Fibroblast of pulmonary artery (primary cell): ENCODE data around the gene ADRA1B.
"Not testable (repeated sequence)": the region's sequence is repeated elsewhere in the genome, so short reads cannot be mapped to it uniquely, and the experiment has no call there.

Experiments used
- DNase-seq: peaks from one replicate; pipeline ENCODE4 v3.0.0-alpha.2; 2010; ENCODE audit warnings: low read depth
- H3K4me3 ChIP-seq: replicated peaks from 2 replicates; pipeline ENCODE4 v1.5.1; 2011; ENCODE audit warnings: low read depth, mild to moderate bottlenecking, control low read depth, low read length, moderate library complexity
- CTCF ChIP-seq: IDR thresholded peaks from 2 replicates; pipeline ENCODE4 v1.5.1; 2011; ENCODE audit warnings: mild to moderate bottlenecking, control low read depth, low read length, inconsistent platforms; ENCODE audit errors: missing control alignments

The ADRA1B gene

GRCh38 chr5:159993194-159993593, 76.9 kb downstream of the ADRA1B start:
- no peak for TF ChIP-seq CTCF
- no peak for DNase-seq
- H3K4me3 ChIP-seq = no peak overlapping the region

- no peak for DNase-seq
- no peak overlapping the region for H3K4me3 ChIP-seq
- no peak for TF ChIP-seq CTCF
Observed at GRCh38 chr5:159995907-159996306, 79.6 kb downstream of the ADRA1B start.

GRCh38 chr5:160001457-160001856, 85.2 kb downstream of the ADRA1B start:
- H3K4me3 ChIP-seq = no peak overlapping the region
- TF ChIP-seq CTCF = no peak
- no peak for DNase-seq

GRCh38 chr5:160007514-160007913, 91.2 kb downstream of the ADRA1B start:
- no peak overlapping the region for H3K4me3 ChIP-seq
- no peak for DNase-seq
- TF ChIP-seq CTCF = no peak

GRCh38 chr5:160008529-160008876, 92.2 kb downstream of the ADRA1B start:
- DNase-seq = not testable (repeated sequence)
- H3K4me3 ChIP-seq = peak overlapping the region; percentile 90

- H3K4me3 ChIP-seq = peak within 1 kb of the TSS; percentile 90
- peak; percentile 100 for DNase-seq
- no peak for TF ChIP-seq CTCF
Observed at GRCh38 chr5:160008877-160009590, 92.8 kb downstream of the ADRA1B start, which contains the start of gene TTC1. TTC1 (plus strand) TSS chr5:160009139; CDS start chr5:160010529, 1,390 bp downstream.

- no peak for TF ChIP-seq CTCF
- DNase-seq = no peak
Observed at GRCh38 chr5:160009591-160009989, 93.3 kb downstream of the ADRA1B start.

More at GRCh38 chr5:160009591-160009989, 93.3 kb downstream of the ADRA1B start:
- peak overlapping the region; percentile 90 for H3K4me3 ChIP-seq
